Retinal pigment epithelial cell (primary cell): ENCODE results near the gene PHYHIPL.

Experiments
- DNase-seq: peaks from one replicate; pipeline ENCODE4 v3.0.0-alpha.2; 2010; ENCODE audit warnings: low read depth
- H3K4me3 ChIP-seq: 2 replicates; pipeline ENCODE4 v1.5.1; 2011; ENCODE audit warnings: mild to moderate bottlenecking, low read length, control low read depth, moderate library complexity
- TF ChIP-seq, protein P1 (sequence below): conservative IDR thresholded peaks from 2 replicates; pipeline ENCODE4 v1.5.1; 2011; ENCODE audit warnings: low read depth, low read length, control low read depth, inconsistent platforms

Gene PHYHIPL

DNA sequence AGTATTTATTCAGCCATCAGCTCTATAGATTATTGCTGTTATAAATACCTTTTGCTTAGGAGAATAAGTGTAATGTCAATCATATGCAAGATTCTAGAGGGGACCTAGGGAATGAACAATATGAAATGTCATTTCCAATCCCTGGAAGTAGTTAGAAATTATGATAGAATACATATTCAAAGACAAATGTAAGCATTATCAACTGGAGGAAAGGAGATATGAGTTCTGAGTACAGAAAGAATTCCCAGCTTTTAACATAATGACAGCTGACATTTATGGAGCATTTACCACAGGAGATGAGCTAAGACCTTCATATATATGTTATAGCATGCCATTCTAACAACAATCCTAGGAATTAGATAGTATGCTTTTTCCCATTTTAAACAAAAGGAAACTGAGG lies 99.7 kb downstream of the PHYHIPL start:
- DNase-seq = no peak
- TF ChIP-seq, protein P1, sequence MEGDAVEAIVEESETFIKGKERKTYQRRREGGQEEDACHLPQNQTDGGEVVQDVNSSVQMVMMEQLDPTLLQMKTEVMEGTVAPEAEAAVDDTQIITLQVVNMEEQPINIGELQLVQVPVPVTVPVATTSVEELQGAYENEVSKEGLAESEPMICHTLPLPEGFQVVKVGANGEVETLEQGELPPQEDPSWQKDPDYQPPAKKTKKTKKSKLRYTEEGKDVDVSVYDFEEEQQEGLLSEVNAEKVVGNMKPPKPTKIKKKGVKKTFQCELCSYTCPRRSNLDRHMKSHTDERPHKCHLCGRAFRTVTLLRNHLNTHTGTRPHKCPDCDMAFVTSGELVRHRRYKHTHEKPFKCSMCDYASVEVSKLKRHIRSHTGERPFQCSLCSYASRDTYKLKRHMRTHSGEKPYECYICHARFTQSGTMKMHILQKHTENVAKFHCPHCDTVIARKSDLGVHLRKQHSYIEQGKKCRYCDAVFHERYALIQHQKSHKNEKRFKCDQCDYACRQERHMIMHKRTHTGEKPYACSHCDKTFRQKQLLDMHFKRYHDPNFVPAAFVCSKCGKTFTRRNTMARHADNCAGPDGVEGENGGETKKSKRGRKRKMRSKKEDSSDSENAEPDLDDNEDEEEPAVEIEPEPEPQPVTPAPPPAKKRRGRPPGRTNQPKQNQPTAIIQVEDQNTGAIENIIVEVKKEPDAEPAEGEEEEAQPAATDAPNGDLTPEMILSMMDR = no peak
- H3K4me3 ChIP-seq = no peak overlapping the region

DNA sequence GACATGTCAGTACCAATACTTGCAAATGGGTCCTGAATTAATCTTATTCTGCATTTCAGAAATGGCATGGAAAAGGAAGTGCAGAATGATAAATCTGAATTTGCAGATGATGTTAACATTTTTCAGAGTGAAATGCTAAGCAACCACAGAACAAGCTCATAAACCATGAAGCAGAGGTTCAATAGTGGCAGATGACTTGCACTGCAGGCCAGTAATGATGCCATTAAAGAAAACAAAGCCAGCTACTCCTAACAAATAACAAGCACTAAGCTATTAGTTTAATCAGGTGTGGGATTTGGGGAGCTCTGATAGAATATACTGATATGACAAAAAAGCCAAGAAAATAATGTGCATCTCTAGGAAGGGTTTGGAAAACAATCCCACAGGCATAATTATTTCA lies 100.5 kb downstream of the PHYHIPL start:
- TF ChIP-seq, protein P1 = no peak
- H3K4me3 ChIP-seq = no peak overlapping the region
- no peak for DNase-seq

DNA sequence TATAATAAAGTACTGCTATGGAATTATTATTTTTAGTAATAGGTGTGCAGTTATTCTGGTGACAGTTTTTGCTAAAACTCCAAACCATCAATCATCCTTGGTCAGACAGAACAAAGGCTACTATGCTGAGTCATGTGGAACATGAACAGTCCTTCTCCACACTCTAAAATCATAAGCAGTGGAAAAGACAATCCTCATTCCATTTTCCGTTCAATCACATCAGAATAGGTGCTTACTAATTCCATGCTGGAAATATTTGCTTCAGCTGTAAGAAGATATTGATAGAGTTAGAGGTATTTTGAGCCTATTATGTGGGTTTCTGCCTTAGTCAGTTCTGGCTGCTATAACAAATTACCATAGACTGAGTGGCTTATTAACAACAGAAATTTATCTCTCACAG lies 103.0 kb downstream of the PHYHIPL start:
- TF ChIP-seq, protein P1 = no peak
- no peak overlapping the region for H3K4me3 ChIP-seq
- no peak for DNase-seq

DNA sequence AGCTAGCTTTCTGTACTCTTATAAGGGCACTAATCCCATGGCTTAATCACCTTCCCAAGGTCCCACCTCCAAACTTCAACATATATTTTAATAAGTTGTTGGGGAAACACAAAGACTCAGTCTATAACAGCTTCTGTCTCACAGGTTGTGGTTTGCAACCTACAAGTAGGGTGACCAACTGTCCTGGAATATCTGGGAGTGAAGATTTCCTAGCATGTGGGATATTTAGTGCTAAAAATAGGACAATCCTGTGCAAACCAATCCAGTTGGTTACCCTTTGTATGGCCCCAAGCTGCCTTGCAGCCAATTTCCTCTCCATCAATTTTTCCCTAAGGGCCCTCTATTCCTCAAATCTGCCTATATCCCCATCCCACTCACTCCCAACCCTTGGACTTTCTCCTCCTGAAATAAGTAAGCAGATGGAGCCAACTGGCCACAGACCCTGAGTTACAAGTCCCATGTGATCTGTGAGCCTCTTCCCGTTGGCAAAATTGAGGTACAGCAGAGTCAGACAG lies 103.6 kb downstream of the PHYHIPL start:
- DNase-seq = no peak
- no peak overlapping the region for H3K4me3 ChIP-seq
- TF ChIP-seq, protein P1 = no peak

DNA sequence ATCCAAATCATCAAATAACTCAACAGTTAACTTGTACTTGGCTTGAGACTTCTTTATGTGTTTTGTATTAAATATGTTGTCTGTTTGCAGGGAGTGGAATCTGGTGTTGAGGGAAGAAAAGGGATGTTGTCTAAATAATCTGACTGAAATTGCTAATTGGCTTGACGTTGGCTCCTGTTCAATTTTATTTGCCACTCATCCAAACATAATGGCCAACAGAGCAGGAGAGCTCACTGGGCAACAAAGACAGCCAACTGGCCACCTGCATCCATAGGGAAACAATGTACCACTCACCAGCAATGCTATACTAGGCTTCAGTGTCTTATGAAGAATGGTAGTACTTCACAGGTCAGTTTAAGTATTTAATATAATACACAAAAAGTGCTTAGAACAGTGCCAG lies 105.4 kb downstream of the PHYHIPL start:
- no peak for DNase-seq
- TF ChIP-seq, protein P1 = no peak
- no peak overlapping the region for H3K4me3 ChIP-seq

DNA sequence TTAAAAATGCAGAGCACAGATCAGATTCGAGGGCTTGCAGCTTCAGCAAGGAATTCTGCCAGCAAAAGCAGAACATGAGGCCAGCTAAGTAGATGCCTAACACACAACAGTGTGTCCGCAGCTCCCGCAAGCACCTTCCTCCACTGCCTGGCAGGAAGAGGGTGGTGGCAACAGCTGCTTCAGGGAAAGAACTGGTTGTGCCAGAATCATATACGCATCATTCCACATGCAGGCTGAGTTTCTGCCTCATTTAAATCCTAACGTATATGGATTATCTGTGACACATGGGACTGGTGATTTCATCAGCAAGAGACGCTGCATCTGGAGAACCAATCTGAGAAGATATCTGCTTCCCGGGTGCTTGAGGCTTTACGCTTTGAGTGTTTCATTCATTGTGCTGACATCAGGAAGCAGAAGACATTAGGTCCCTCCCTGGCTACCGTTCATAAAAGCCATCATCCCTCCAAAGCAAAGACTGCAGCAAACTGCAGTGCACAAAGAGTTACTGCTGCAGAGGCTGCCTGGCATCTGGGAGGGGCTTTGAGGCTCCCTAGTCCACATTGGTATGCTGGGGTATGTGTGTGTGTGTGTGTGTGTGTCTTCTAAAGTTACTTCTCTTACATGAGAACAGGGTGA lies 107.1 kb downstream of the PHYHIPL start:
- TF ChIP-seq, protein P1 = no peak
- H3K4me3 ChIP-seq = peak overlapping the region; percentile 40
- DNase-seq = peak; percentile 90

DNA sequence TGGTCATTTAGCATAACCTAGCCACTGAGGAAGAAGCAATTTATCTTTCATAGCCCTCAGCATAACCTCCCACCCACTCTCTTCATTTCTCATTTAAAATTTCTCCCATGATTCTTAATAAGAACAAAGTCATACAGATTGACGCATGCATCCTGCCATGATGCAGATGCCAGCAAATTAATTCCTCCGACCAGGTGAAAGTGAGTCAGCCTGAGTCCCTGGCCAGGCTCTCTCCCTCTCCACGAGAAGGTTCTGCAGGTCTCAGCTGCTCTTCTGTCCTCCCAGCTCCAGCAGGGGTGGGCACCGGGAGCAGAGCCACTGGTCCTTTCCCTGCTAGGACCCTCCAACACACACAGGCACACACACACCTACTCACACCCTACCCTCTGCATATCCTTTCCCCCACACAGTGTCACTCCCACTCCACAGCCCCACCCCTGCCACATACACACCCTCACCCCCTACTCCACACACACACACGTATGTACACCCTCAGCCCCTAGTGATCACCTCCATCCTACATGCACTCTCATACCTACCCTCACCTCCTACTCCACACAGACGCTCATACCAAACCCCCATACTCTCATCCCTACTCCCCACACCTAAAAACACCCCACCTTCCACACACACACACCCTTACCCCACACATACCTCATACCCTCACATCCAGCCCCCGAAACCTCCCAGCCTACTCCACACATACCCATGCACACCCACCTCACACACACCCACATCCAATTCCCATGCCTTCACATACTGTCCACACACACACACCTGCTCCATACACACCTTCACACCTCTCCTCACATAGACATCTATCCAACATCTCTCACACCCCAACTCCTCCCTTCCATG lies 107.9 kb downstream of the PHYHIPL start:
- H3K4me3 ChIP-seq = peak overlapping the region; percentile 40
- TF ChIP-seq, protein P1 = no peak
- peak; percentile 88 for DNase-seq
